ENCODE measurements around the gene FGD6.
"Not testable (repeated sequence)": the region's sequence is repeated elsewhere in the genome, so short reads cannot be mapped to it uniquely, and the experiment has no call there.

FGD6 gene

GRCh38 chr12:95237315-95237714, 20.0 kb upstream of the FGD6 start:
- no peak overlapping the region for H3K18ac ChIP-seq (ENCODE audit: low read length)
- H2BK120ac ChIP-seq (ENCODE audit: insufficient read depth, low read length, poor library complexity): no peak overlapping the region
- WGBS (ENCODE audit: extremely low coverage, insufficient coverage, insufficient read length): no CpG with 5 or more reads among the region's 1 CpG
- peaks cover under 1 to 4% of the 10 kb centered on the region in 2 experiments for H3K36me3 ChIP-seq (ENCODE audit: control insufficient read depth in 1 of 2, insufficient read depth in 2 of 2, low read length in 2 of 2)
- no peak overlapping the region for H3K14ac ChIP-seq (ENCODE audit: low read length)
- H4K12ac ChIP-seq (ENCODE audit: low read depth, low read length): no peak overlapping the region
- no peaks in the 10 kb centered on the region for H3K9me3 ChIP-seq (ENCODE audit: insufficient read depth, low read depth, low read length)
- no peak overlapping the region for H4K8ac ChIP-seq (ENCODE audit: low read depth, low read length)
- H2BK12ac ChIP-seq (ENCODE audit: low read length): no peak overlapping the region
- no peak overlapping the region for H3K23ac ChIP-seq (ENCODE audit: low read length)
- no peak overlapping the region for H2BK5ac ChIP-seq (ENCODE audit: low read depth, low read length, poor library complexity)
- H2AK5ac ChIP-seq (ENCODE audit: low read length): no peak overlapping the region
- H3K4me1 ChIP-seq (ENCODE audit: control insufficient read depth in 1 of 2, insufficient read depth in 2 of 2, low read length in 2 of 2): peaks cover 0 to 2% of the 10 kb centered on the region in 2 experiments
- no peak overlapping the region for H2AFZ ChIP-seq (ENCODE audit: insufficient read depth, low read length, poor library complexity)
- H3K4ac ChIP-seq (ENCODE audit: low read depth, low read length): no peak overlapping the region
- no peak overlapping the region for H4K91ac ChIP-seq (ENCODE audit: low read depth, low read length)
- H3K4me2 ChIP-seq (ENCODE audit: low read length): no peak overlapping the region
- peaks cover 8% of the 10 kb centered on the region for H3K79me2 ChIP-seq (ENCODE audit: control insufficient read depth, insufficient read depth, low read length, poor library complexity)
- DNase-seq: no peak
- no peak overlapping the region for H3K4me3 ChIP-seq (ENCODE audit: low read depth, low read length)
- no peaks in the 10 kb centered on the region for H3K79me1 ChIP-seq (ENCODE audit: low read length)
- H3K9ac ChIP-seq (ENCODE audit: low read length): no peak overlapping the region
- H3K27me3 ChIP-seq (ENCODE audit: insufficient read depth, low read length): no peaks in the 10 kb centered on the region
- no peak overlapping the region for H3K27ac ChIP-seq (ENCODE audit: low read depth, low read length)

- H3K4me1 ChIP-seq (ENCODE audit: control insufficient read depth in 1 of 2, insufficient read depth in 2 of 2, low read length in 2 of 2); H3K79me2 ChIP-seq (ENCODE audit: control insufficient read depth, insufficient read depth, low read length, poor library complexity); H3K27me3 ChIP-seq (ENCODE audit: insufficient read depth, low read length); H3K27ac ChIP-seq (ENCODE audit: low read depth, low read length); H2AFZ ChIP-seq (ENCODE audit: insufficient read depth, low read length, poor library complexity); H4K12ac ChIP-seq (ENCODE audit: low read depth, low read length); H3K23ac ChIP-seq (ENCODE audit: low read length); DNase-seq; H4K8ac ChIP-seq (ENCODE audit: low read depth, low read length); H3K79me1 ChIP-seq (ENCODE audit: low read length); H3K4me2 ChIP-seq (ENCODE audit: low read length); H2BK120ac ChIP-seq (ENCODE audit: insufficient read depth, low read length, poor library complexity); H3K9me3 ChIP-seq (ENCODE audit: insufficient read depth, low read depth, low read length); H3K36me3 ChIP-seq (ENCODE audit: control insufficient read depth in 1 of 2, insufficient read depth in 2 of 2, low read length in 2 of 2); H3K18ac ChIP-seq (ENCODE audit: low read length); H3K9ac ChIP-seq (ENCODE audit: low read length); H2BK5ac ChIP-seq (ENCODE audit: low read depth, low read length, poor library complexity); H4K91ac ChIP-seq (ENCODE audit: low read depth, low read length); H3K14ac ChIP-seq (ENCODE audit: low read length); H3K4me3 ChIP-seq (ENCODE audit: low read depth, low read length); H2BK12ac ChIP-seq (ENCODE audit: low read length); H2AK5ac ChIP-seq (ENCODE audit: low read length); H3K4ac ChIP-seq (ENCODE audit: low read depth, low read length): not testable (repeated sequence)
- WGBS (ENCODE audit: extremely low coverage, insufficient coverage, insufficient read length): no CpG with 5 or more reads among the region's 31 CpGs
Measured at GRCh38 chr12:95235621-95236020, 18.4 kb upstream of the FGD6 start.

- H4K12ac ChIP-seq (ENCODE audit: low read depth, low read length); H2BK12ac ChIP-seq (ENCODE audit: low read length); H3K9me3 ChIP-seq (ENCODE audit: insufficient read depth, low read depth, low read length); H3K27me3 ChIP-seq (ENCODE audit: insufficient read depth, low read length); H3K18ac ChIP-seq (ENCODE audit: low read length); H3K36me3 ChIP-seq (ENCODE audit: control insufficient read depth in 1 of 2, insufficient read depth in 2 of 2, low read length in 2 of 2); H3K79me2 ChIP-seq (ENCODE audit: control insufficient read depth, insufficient read depth, low read length, poor library complexity); H3K4me1 ChIP-seq (ENCODE audit: control insufficient read depth in 1 of 2, insufficient read depth in 2 of 2, low read length in 2 of 2); H3K27ac ChIP-seq (ENCODE audit: low read depth, low read length); H3K14ac ChIP-seq (ENCODE audit: low read length); H3K79me1 ChIP-seq (ENCODE audit: low read length); DNase-seq; H4K8ac ChIP-seq (ENCODE audit: low read depth, low read length); H3K4me3 ChIP-seq (ENCODE audit: low read depth, low read length); H4K91ac ChIP-seq (ENCODE audit: low read depth, low read length); H2AFZ ChIP-seq (ENCODE audit: insufficient read depth, low read length, poor library complexity); H2BK5ac ChIP-seq (ENCODE audit: low read depth, low read length, poor library complexity); H3K9ac ChIP-seq (ENCODE audit: low read length); H3K4me2 ChIP-seq (ENCODE audit: low read length); H3K4ac ChIP-seq (ENCODE audit: low read depth, low read length); H2AK5ac ChIP-seq (ENCODE audit: low read length); H3K23ac ChIP-seq (ENCODE audit: low read length); H2BK120ac ChIP-seq (ENCODE audit: insufficient read depth, low read length, poor library complexity): not testable (repeated sequence)
- no CpG with 5 or more reads among the region's 14 CpGs for WGBS (ENCODE audit: extremely low coverage, insufficient coverage, insufficient read length)
Measured at GRCh38 chr12:95234187-95234586, 16.9 kb upstream of the FGD6 start.

DNA sequence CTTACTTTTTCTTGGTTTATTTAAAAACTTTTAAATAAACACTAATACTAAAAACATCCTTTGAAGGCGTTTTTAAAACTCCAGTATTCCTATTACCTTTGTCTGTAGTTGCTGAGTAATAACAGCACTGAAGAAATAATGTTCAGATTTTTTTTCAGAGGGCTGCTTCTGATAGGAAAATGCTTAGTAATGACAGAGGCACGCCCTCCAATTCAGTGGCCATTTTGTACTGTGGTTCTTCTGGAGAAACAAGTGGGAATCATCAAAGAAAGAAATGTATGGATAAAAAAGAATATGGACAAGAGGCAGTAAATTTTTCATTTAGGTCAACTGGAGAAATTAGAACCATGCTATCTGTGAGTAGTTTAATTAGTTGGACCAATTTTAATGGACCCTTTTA, 13.9 kb upstream of the FGD6 start:
- Histone ChIP-seq H3K27me3 (ENCODE audit: insufficient read depth, low read length) (no peaks in the 10 kb centered on the region), H3K18ac (ENCODE audit: low read length) (no peak overlapping the region), H3K4me1 (ENCODE audit: control insufficient read depth in 1 of 2, insufficient read depth in 2 of 2, low read length in 2 of 2) (no peaks in the 10 kb centered on the region), H3K4me2 (ENCODE audit: low read length) (no peak overlapping the region), H4K8ac (ENCODE audit: low read depth, low read length) (no peak overlapping the region), H3K9ac (ENCODE audit: low read length) (no peak overlapping the region), H3K4me3 (ENCODE audit: low read depth, low read length) (no peak overlapping the region), H4K12ac (ENCODE audit: low read depth, low read length) (no peak overlapping the region), H2BK120ac (ENCODE audit: insufficient read depth, low read length, poor library complexity) (no peak overlapping the region), H3K23ac (ENCODE audit: low read length) (no peak overlapping the region), H3K27ac (ENCODE audit: low read depth, low read length) (no peak overlapping the region), H2AFZ (ENCODE audit: insufficient read depth, low read length, poor library complexity) (no peak overlapping the region), H3K79me1 (ENCODE audit: low read length) (no peaks in the 10 kb centered on the region), H3K14ac (ENCODE audit: low read length) (no peak overlapping the region), H3K4ac (ENCODE audit: low read depth, low read length) (no peak overlapping the region), H2BK12ac (ENCODE audit: low read length) (no peak overlapping the region), H4K91ac (ENCODE audit: low read depth, low read length) (no peak overlapping the region), H3K9me3 (ENCODE audit: insufficient read depth, low read depth, low read length) (no peaks in the 10 kb centered on the region), H2BK5ac (ENCODE audit: low read depth, low read length, poor library complexity) (no peak overlapping the region), H3K79me2 (ENCODE audit: control insufficient read depth, insufficient read depth, low read length, poor library complexity) (peaks cover 3% of the 10 kb centered on the region), H3K36me3 (ENCODE audit: control insufficient read depth in 1 of 2, insufficient read depth in 2 of 2, low read length in 2 of 2) (peaks cover 0 to 3% of the 10 kb centered on the region in 2 experiments), H2AK5ac (ENCODE audit: low read length) (no peak overlapping the region)
- DNase-seq: no peak
- no CpG with 5 or more reads among the region's 2 CpGs for WGBS (ENCODE audit: extremely low coverage, insufficient coverage, insufficient read length)
